Measurements from ENCODE around the gene CYFIP2.
A peak's percentile ranks its signal among the peaks of the same experiment; 100 is the strongest.

The CYFIP2 gene

GRCh38 chr5:157290981-157291711 lies 25.2 kb downstream of the CYFIP2 start:
- DNase-seq (ENCODE audit: low read depth in 2 of 2): peak; percentile 29 to 37

GRCh38 chr5:157292599-157292998 lies 26.7 kb downstream of the CYFIP2 start:
- no peak overlapping the region for H3K4me3 ChIP-seq (replicated peaks in 1 of 2; ENCODE audit: low read depth in 2 of 2, low read length in 2 of 2)
- DNase-seq (ENCODE audit: low read depth in 2 of 2): peak in 1 of 2 donors; percentile 35
- TF ChIP-seq, protein P1, sequence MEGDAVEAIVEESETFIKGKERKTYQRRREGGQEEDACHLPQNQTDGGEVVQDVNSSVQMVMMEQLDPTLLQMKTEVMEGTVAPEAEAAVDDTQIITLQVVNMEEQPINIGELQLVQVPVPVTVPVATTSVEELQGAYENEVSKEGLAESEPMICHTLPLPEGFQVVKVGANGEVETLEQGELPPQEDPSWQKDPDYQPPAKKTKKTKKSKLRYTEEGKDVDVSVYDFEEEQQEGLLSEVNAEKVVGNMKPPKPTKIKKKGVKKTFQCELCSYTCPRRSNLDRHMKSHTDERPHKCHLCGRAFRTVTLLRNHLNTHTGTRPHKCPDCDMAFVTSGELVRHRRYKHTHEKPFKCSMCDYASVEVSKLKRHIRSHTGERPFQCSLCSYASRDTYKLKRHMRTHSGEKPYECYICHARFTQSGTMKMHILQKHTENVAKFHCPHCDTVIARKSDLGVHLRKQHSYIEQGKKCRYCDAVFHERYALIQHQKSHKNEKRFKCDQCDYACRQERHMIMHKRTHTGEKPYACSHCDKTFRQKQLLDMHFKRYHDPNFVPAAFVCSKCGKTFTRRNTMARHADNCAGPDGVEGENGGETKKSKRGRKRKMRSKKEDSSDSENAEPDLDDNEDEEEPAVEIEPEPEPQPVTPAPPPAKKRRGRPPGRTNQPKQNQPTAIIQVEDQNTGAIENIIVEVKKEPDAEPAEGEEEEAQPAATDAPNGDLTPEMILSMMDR (IDR thresholded peaks at IDR 0.05; ENCODE audit: low read depth, low read length): no peak

More at GRCh38 chr5:157290981-157291711, 25.2 kb downstream of the CYFIP2 start:
- TF ChIP-seq, protein P1 (IDR thresholded peaks at IDR 0.05; ENCODE audit: low read depth, low read length): no peak
- H3K4me3 ChIP-seq (replicated peaks in 1 of 2; ENCODE audit: low read depth in 2 of 2, low read length in 2 of 2): no peak overlapping the region

DNA sequence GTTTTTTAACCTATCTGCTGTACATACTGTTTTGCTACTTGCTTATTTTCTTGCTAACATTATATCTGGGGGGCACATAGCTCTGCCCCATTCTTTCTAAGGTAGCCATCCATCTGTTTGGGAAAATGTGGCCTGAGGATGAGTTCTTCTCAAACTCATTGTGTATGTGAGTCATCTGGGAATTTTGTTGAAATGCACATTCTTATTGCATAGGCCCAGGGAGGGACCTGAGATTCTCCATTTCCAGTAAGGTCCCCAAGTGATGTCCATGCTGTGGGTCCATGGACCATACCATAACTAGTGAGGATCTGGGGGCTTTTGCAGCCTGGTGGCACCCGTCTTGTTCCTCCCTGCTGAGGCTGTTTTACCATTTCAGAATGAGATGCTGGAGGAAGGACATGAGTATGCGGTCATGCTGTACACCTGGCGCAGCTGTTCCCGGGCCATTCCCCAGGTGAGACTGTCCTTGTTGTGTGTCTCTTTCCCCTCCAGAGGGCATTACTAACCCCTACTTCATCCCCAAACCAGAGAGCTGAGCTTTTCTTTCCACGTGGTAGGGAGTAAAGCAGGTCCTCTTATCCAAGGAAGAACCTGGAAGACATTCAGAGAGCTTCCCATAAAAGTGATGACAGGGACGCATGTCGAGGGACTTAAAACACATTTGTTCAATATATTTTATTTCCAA lies 28.6 kb downstream of the CYFIP2 start:
- no peak for DNase-seq (ENCODE audit: low read depth in 2 of 2)
- no peak overlapping the region for H3K4me3 ChIP-seq (replicated peaks in 1 of 2; ENCODE audit: low read depth in 2 of 2, low read length in 2 of 2)
- TF ChIP-seq, protein P1 (IDR thresholded peaks at IDR 0.05; ENCODE audit: low read depth, low read length): no peak

DNA sequence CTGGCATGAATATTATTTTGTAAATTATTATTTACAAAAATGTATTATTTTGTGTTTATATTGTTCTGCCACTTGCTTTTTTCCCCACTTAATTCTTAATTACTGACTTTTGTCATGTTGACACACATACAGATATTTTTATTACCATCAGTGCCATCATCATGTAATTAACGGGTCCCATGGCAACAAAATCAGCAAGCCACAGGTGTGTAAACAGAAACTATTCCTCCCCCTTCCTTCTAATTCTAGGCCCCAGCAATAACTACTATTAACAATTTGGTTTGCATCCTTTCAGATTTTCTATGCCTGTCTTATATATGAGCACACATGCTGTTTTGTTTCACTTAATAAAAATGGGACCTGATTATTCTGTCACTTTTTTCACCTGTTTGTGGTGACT lies 29.3 kb downstream of the CYFIP2 start:
- DNase-seq (ENCODE audit: low read depth in 2 of 2): no peak
- no peak overlapping the region for H3K4me3 ChIP-seq (replicated peaks in 1 of 2; ENCODE audit: low read depth in 2 of 2, low read length in 2 of 2)
- TF ChIP-seq, protein P1 (IDR thresholded peaks at IDR 0.05; ENCODE audit: low read depth, low read length): no peak

DNA sequence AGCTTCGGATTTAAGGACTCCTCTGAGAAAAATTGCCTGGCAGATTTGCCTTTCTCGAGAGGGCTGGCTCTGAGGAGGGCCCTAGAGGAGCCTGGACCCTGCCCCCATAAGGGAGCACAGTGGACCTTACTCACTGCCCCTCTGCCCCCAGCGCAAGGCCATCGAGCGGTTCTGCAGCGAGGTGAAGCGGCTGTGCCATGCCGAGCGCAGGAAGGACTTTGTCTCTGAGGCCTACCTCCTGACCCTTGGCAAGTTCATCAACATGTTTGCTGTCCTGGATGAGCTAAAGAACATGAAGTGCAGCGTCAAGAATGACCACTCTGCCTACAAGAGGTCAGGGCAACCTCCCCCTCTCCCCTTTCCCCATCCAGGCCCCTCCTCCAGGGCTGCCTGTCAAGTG lies 34.6 kb downstream of the CYFIP2 start:
- H3K4me3 ChIP-seq (replicated peaks in 1 of 2; ENCODE audit: low read depth in 2 of 2, low read length in 2 of 2): no peak overlapping the region
- no peak for DNase-seq (ENCODE audit: low read depth in 2 of 2)
- TF ChIP-seq, protein P1 (IDR thresholded peaks at IDR 0.05; ENCODE audit: low read depth, low read length): no peak

GRCh38 chr5:157301066-157301465 lies 35.1 kb downstream of the CYFIP2 start:
- DNase-seq (ENCODE audit: low read depth in 2 of 2): no peak
- TF ChIP-seq, protein P1 (IDR thresholded peaks at IDR 0.05; ENCODE audit: low read depth, low read length): no peak
- no peak overlapping the region for H3K4me3 ChIP-seq (replicated peaks in 1 of 2; ENCODE audit: low read depth in 2 of 2, low read length in 2 of 2)
